Left ventricle myocardium inferior (tissue), 1 donor: ENCODE results near the gene NOL7. TPM values are rescaled to one million over a fixed set of nuclear protein-coding genes. Genes with fewer than 3 reads are reported as not detected.

ENCODE experiments used
- DNase-seq: peaks from one replicate; pipeline ENCODE4 v3.0.0-alpha.2; 2020
- H3K27ac ChIP-seq: fragments of 200-600 bp; replicated peaks from 2 replicates; pipeline ENCODE4 v1.8.0; 2021
- H3K27me3 ChIP-seq: fragments of 200-600 bp; 2 replicates; pipeline ENCODE4 v1.8.0; 2021; ENCODE audit warnings: low read depth
- H3K36me3 ChIP-seq: fragments of 200-600 bp; 2 replicates; pipeline ENCODE4 v1.8.0; 2021
- H3K4me1 ChIP-seq: fragments of 200-600 bp; 2 replicates; pipeline ENCODE4 v1.8.0; 2021
- H3K4me3 ChIP-seq: fragments of 200-600 bp; 2 replicates; pipeline ENCODE4 v1.8.0; 2021; ENCODE audit warnings: mild to moderate bottlenecking, moderate library complexity
- H3K9me3 ChIP-seq: fragments of 200-600 bp; replicated peaks from 2 replicates; pipeline ENCODE4 v1.8.0; 2021
- intact Hi-C: fragments of 100-400 bp; cut with micrococcal nuclease; formaldehyde crosslinking; loops from one replicate; pipeline ENCODE4 v1.11.0; 2022
- total RNA-seq: library from RNA; stranded (reverse); fragmentation: NEBNext Ultra II Directional; extraction: Animal tissue kit (Norgen Biotek cat#: 25700); gene quantifications from one replicate; pipeline ENCODE4 v1.2.1, GENCODE V29; 2021
- TF ChIP-seq, protein P1 (sequence below): fragments of 200-600 bp; IDR thresholded peaks from 2 replicates; pipeline ENCODE4 v1.8.0; 2021; ENCODE audit warnings: antibody characterized with exemption, mild to moderate bottlenecking, borderline replicate concordance
- donor health status: DM: no; HTN: yes; CAD: no; lungs with severe emphysema.

NOL7 gene
- total RNA-seq, 1 donor from 2014 or later, result 46.9 TPM

DNA sequence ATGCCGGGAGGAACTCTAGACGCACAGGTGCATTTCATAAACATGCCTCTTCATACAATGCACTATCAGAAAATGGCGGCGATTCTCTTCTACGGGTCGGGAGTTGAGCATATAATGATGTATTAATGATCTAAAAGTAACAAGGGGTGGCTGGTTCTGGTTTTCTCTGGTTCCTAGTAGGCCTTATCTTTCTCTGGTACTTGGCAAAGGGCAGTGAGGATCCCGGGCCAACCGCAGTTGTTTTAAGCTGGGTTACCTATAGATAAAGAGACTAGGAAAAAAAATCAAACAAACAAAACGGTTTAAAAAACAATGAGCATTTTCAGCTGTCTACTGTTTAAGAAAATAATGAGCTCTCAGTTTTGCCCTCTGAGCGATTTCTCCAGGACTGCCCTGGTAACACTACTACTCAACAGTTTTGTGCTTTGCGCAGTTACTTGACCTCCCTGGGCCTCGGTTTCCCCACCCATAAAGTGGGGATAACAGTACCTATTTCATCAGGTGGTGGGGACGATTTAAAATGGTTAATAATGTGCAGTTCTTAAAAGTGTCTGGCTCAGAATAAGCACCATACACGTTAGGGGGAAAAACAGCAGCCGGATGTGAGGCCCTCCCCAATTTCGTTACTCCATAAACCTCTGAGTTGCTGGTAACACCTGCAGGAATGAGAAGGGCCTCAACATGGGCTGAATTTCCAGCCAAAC lies 42.0 kb upstream of the NOL7 start:
- H3K9me3 ChIP-seq, result no peaks in the 10 kb centered on the region
- peaks cover 38% of the 10 kb centered on the region for H3K4me1 ChIP-seq
- H3K4me3 ChIP-seq, result peak overlapping the region; percentile 83
- DNase-seq, result no peak
- intact Hi-C loops, result no loop called here
- TF ChIP-seq, protein P1, sequence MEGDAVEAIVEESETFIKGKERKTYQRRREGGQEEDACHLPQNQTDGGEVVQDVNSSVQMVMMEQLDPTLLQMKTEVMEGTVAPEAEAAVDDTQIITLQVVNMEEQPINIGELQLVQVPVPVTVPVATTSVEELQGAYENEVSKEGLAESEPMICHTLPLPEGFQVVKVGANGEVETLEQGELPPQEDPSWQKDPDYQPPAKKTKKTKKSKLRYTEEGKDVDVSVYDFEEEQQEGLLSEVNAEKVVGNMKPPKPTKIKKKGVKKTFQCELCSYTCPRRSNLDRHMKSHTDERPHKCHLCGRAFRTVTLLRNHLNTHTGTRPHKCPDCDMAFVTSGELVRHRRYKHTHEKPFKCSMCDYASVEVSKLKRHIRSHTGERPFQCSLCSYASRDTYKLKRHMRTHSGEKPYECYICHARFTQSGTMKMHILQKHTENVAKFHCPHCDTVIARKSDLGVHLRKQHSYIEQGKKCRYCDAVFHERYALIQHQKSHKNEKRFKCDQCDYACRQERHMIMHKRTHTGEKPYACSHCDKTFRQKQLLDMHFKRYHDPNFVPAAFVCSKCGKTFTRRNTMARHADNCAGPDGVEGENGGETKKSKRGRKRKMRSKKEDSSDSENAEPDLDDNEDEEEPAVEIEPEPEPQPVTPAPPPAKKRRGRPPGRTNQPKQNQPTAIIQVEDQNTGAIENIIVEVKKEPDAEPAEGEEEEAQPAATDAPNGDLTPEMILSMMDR, result no peak
- H3K27ac ChIP-seq, result peak overlapping the region; percentile 99
- H3K36me3 ChIP-seq, result no peaks in the 10 kb centered on the region
- no peaks in the 10 kb centered on the region for H3K27me3 ChIP-seq

- DNase-seq, result peak; percentile 30
- H3K4me3 ChIP-seq, result peak overlapping the region; percentile 83
- TF ChIP-seq, protein P1, result no peak
- no peaks in the 10 kb centered on the region for H3K36me3 ChIP-seq
- H3K4me1 ChIP-seq, result peaks cover 38% of the 10 kb centered on the region
- H3K27ac ChIP-seq, result peak overlapping the region; percentile 99
- H3K9me3 ChIP-seq, result no peaks in the 10 kb centered on the region
- intact Hi-C loops, result no loop called here
- no peaks in the 10 kb centered on the region for H3K27me3 ChIP-seq
These were observed 41.4 kb upstream of the NOL7 start for GRCh38 chr6:13573669-13574110.

DNA sequence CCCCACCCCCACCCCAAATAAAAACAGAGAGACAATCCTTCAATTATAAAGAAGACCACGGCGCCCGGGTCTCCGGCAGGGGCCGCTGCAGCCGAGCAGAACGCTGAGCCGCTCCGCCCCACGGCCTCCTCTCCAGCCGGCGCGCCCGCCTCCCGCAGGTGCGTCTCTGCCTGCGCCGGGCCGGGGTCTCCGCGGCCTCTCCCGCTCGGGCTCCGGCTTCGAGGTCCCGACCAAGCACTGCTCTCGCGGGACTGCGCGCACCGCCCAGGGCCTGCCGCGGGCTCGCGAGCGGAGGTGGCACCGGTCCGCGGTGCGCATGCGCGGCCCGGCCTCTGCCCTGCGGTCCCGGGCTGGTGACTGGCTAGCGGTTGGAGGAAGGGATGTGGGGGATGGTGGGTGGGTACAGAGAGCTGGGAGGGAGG lies 41.0 kb upstream of the NOL7 start:
- peak; percentile 92 for DNase-seq
- H3K36me3 ChIP-seq, result no peaks in the 10 kb centered on the region
- intact Hi-C loops, result no loop called here
- peak overlapping the region; percentile 99 for H3K27ac ChIP-seq
- H3K4me3 ChIP-seq, result peak overlapping the region; percentile 83
- H3K9me3 ChIP-seq, result no peaks in the 10 kb centered on the region
- peaks cover 38% of the 10 kb centered on the region for H3K4me1 ChIP-seq
- no peaks in the 10 kb centered on the region for H3K27me3 ChIP-seq
- TF ChIP-seq, protein P1, result peak; percentile 63

DNA sequence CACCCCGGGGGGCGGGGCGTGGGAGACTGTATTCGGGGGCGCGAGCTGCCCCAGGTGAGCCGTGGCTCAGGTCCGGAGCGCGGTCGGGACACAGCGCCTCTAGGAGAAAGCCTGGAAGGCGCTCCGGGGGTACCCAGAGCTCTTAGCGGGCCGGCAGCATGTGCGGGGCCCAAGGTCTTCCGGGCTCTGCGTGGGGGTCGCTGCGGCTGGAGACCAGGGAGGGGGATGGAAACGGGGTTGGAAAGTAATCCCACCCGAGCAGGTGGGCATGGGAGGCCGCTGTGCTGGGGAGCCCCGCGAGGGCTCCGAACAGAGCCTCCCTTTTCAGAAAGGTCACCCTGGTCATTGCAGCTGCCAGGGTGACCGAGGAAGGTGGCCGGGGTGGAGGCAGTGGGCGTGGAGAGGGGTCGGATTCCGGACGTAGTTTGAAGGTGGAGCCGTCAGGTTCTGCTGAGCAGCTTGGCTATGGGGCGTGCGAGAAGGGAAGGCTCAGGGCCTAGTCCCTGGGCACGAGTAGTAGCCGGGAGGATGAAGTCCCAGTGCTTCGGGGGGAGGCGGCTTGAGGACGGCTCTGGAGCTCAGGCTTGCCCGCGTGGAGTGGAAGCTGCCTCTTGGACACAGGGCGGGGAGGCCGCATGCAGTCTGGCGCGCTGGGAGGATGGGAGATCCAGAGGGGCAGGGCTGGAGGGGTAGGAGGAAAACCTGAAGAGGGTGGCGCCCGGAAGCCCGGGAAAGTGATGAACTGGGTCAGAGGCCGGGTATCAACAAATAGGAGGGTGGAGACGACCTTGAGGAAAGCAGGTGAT lies 40.4 kb upstream of the NOL7 start, which contains the start of gene SIRT5:
SIRT5 (plus strand) TSS at position 31 of the 806 bp plus-strand sequence. CDS start 9,510 bp downstream, outside the sequence.
- Histone ChIP-seq H3K9me3 (no peaks in the 10 kb centered on the region), H3K27me3 (no peaks in the 10 kb centered on the region), H3K27ac (peak within 1 kb of the TSS; percentile 99), H3K4me3 (peak within 1 kb of the TSS; percentile 83), H3K4me1 (peaks cover 38% of the 10 kb centered on the region), H3K36me3 (peaks cover 1% of the 10 kb centered on the region)
- intact Hi-C loops, result no loop called here
- peak; percentile 82 for DNase-seq
- TF ChIP-seq, protein P1, result no peak

DNA sequence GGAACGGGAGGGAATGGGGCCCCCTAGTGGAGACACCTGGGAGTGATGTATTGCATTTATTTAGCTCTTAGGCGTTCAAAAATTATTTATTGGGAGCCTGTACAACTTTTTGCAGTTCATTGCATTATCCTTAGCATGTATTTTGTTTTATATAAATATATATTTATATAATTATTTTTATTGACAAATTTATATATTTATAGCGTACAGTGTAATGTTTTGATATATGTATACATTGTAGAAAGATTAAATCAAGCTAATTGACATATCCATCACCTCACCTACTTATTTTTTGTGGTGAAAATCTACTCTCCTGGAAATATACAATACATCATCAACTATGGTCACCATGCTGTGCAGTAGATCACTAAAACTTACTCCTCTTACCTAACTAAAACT lies 39.8 kb upstream of the NOL7 start:
- Histone ChIP-seq H3K4me3 (peak overlapping the region; percentile 83), H3K27me3 (no peaks in the 10 kb centered on the region), H3K4me1 (peaks cover 38% of the 10 kb centered on the region), H3K9me3 (no peaks in the 10 kb centered on the region), H3K27ac (peak overlapping the region; percentile 99), H3K36me3 (peaks cover 7% of the 10 kb centered on the region)
- no peak for DNase-seq
- intact Hi-C loops, result no loop called here
- TF ChIP-seq, protein P1, result peak; percentile 85
